GM12878 (cell line): ENCODE measurements around the gene AHCYL2. TPM values are rescaled to one million over a fixed set of nuclear protein-coding genes. Genes with fewer than 3 reads are reported as not detected.

Source experiments
- ATAC-seq: fragments of 200-7000 bp; cut with Tn5 transposase; 3 replicates; pipeline ENCODE4 v1.9.1; 2020; ENCODE audit warnings: mild to moderate bottlenecking, moderate library complexity
- BruUV-seq: library from RNA; stranded (reverse); fragments of 400-500 nt; replicated peaks from 2 replicates; lab custom pipeline; 2021; lab: Mats Ljungman, UMichigan
- CTCF ChIA-PET: fragments of 300-600 bp; sonication (Branson Sonifier 250); formaldehyde crosslinking; extraction: SDS; loops from one replicate; lab custom pipeline; 2021; ENCODE audit warnings: inconsistent platforms; lab: Yijun Ruan, JAX
- POLR2A ChIA-PET: fragments of 350-600 bp; formaldehyde crosslinking; extraction: SDS; loops from one replicate; lab custom pipeline; 2021; ENCODE audit warnings: inconsistent platforms; lab: Charles Lee
- RAD21 ChIA-PET: fragments of 300-600 bp; sonication (Branson Sonifier 250); formaldehyde crosslinking; loops from one replicate; lab custom pipeline; 2023; ENCODE audit warnings: antibody characterized with exemption; ENCODE audit not compliant: unreplicated experiment; lab: Charles Lee
- SMC1A ChIA-PET: fragments of 300-600 bp; sonication (Branson Sonifier 250); formaldehyde crosslinking; loops from one replicate; lab custom pipeline; 2023; ENCODE audit not compliant: unreplicated experiment, uncharacterized antibody; lab: Charles Lee
- DNase-seq: peaks from one replicate; pipeline ENCODE4 v3.0.0-alpha.2; 2011; ENCODE audit warnings: low read depth, low spot score
- FAIRE-seq: peaks from 3 replicates; lab custom pipeline; 2011; peaks lifted over from hg19 to GRCh38; lab: Jason Lieb, UNC
- H2AFZ ChIP-seq: 2 replicates; pipeline ENCODE4 v1.6.0; 2011; ENCODE audit warnings: low read depth, low read length, control low read depth; ENCODE audit not compliant: control insufficient read depth
- H3K27ac ChIP-seq: 2 replicates; pipeline ENCODE4 v1.5.1; 2011; ENCODE audit warnings: control low read depth; ENCODE audit not compliant: control insufficient read depth, insufficient read depth
- H3K27me3 ChIP-seq, 2 experiments: replicated peaks in 1 of 2; 2 replicates each; pipeline versions ENCODE4 v1.6.0 to v1.6.1; 2011; ENCODE audit warnings: low read length in 1 of 2; ENCODE audit not compliant: control insufficient read depth in 2 of 2, insufficient read depth in 2 of 2
- H3K36me3 ChIP-seq, 2 experiments: 2 replicates each; pipeline ENCODE4 v1.5.1; 2011; ENCODE audit warnings: low read length in 1 of 2; ENCODE audit not compliant: control insufficient read depth in 2 of 2, insufficient read depth in 2 of 2
- H3K4me1 ChIP-seq: 2 replicates; pipeline ENCODE4 v1.6.1; 2011; ENCODE audit warnings: mild to moderate bottlenecking, low read length, moderate library complexity, mixed read lengths; ENCODE audit not compliant: control insufficient read depth, insufficient read depth
- H3K4me2 ChIP-seq: 2 replicates; pipeline ENCODE4 v1.6.0; 2011; ENCODE audit warnings: control low read depth; ENCODE audit not compliant: control insufficient read depth, insufficient read depth
- H3K4me3 ChIP-seq: fragments of 200-600 bp; sonication (generic); 2 replicates; pipeline ENCODE4 v1.5.1; 2016
- H3K79me2 ChIP-seq: 2 replicates; pipeline ENCODE4 v1.6.0; 2011; ENCODE audit warnings: low read length; ENCODE audit not compliant: control insufficient read depth, insufficient read depth
- H3K9ac ChIP-seq: 2 replicates; pipeline ENCODE4 v1.8.0; 2011; ENCODE audit warnings: low read length, control low read depth, mixed read lengths; ENCODE audit not compliant: control insufficient read depth, insufficient read depth
- H3K9me3 ChIP-seq: replicated peaks from 3 replicates; pipeline ENCODE4 v1.5.1; 2011; ENCODE audit warnings: mild to moderate bottlenecking, low read length; ENCODE audit not compliant: control insufficient read depth, insufficient read depth
- H4K20me1 ChIP-seq: 2 replicates; pipeline ENCODE4 v1.6.0; 2011; ENCODE audit not compliant: control insufficient read depth, insufficient read depth
- CBX3 ChIP-seq: fragments of 200-600 bp; sonication (generic); IDR thresholded peaks from 2 replicates; pipeline ENCODE4 v1.6.1; 2016; ENCODE audit warnings: low read depth, borderline replicate concordance
- EED ChIP-seq: sonication (generic); IDR thresholded peaks from 2 replicates; pipeline ENCODE4 v1.6.1; 2016; ENCODE audit warnings: antibody characterized with exemption, low read depth
- EGR1 ChIP-seq, 2 experiments: IDR thresholded peaks; 1 replicate in 1 of 2; 2 replicates in 1 of 2; pipeline ENCODE4 v1.6.1; 2011 to 2012; ENCODE audit warnings: low read depth in 2 of 2, low read length in 2 of 2, borderline replicate concordance in 1 of 2, mild to moderate bottlenecking in 1 of 2, moderate library complexity in 1 of 2
- GATAD2B ChIP-seq: fragments of 450-650 bp; conservative IDR thresholded peaks from 2 replicates; pipeline ENCODE4 v1.6.1; 2017; ENCODE audit warnings: low read depth, mild to moderate bottlenecking, moderate library complexity
- HDAC2 ChIP-seq: fragments of 200-600 bp; sonication (generic); IDR thresholded peaks from 2 replicates; pipeline ENCODE4 v1.6.1; 2017
- HSF1 ChIP-seq: fragments of 150-350 bp; IDR thresholded peaks from 2 replicates; pipeline ENCODE4 v1.6.1; 2014; ENCODE audit warnings: mild to moderate bottlenecking, low read depth, low read length
- NFIC ChIP-seq: IDR thresholded peaks from 2 replicates; pipeline ENCODE4 v1.6.1; 2012; ENCODE audit warnings: low read depth, mild to moderate bottlenecking, inconsistent platforms, low read length, moderate library complexity
- NR2C1 ChIP-seq: fragments of 450-650 bp; IDR thresholded peaks from 2 replicates; pipeline ENCODE4 v1.6.1; 2017; ENCODE audit warnings: antibody characterized with exemption, mild to moderate bottlenecking, moderate library complexity
- POU2F2 ChIP-seq: IDR thresholded peaks from 3 replicates; pipeline ENCODE4 v1.6.1; 2011; ENCODE audit warnings: low read depth, mild to moderate bottlenecking, low read length, borderline replicate concordance
- RBBP5 ChIP-seq: fragments of 200-600 bp; sonication (generic); conservative IDR thresholded peaks from 2 replicates; pipeline ENCODE4 v1.6.1; 2016
- RFX5 ChIP-seq: IDR thresholded peaks from 2 replicates; pipeline ENCODE4 v1.6.1; 2011; ENCODE audit warnings: low read depth, low read length, improper control_type of control experiment
- SMAD5 ChIP-seq: IDR thresholded peaks from 2 replicates; pipeline ENCODE4 v1.6.1; 2016; ENCODE audit warnings: antibody characterized with exemption, low read depth
- YY1 ChIP-seq: IDR thresholded peaks from 2 replicates; pipeline ENCODE4 v1.6.1; 2011; ENCODE audit warnings: low read depth, mild to moderate bottlenecking, low read length
- ZBTB40 ChIP-seq: fragments of 450-650 bp; IDR thresholded peaks from 2 replicates; pipeline ENCODE4 v1.6.1; 2016; ENCODE audit warnings: mild to moderate bottlenecking, moderate library complexity, borderline replicate concordance
- WGBS: methylation state at CpG from one replicate; pipeline ENCODE4 v1.1.6; 2016; ENCODE audit warnings: low lambda C conversion rate; ENCODE audit not compliant: insufficient replicate concordance, insufficient coverage; ENCODE audit errors: missing lambda C conversion rate; 5-methylcytosine and 5-hydroxymethylcytosine counted together
- in situ Hi-C: fragments of 300-500 bp; cut with MboI; formaldehyde crosslinking; loops from 9 replicates; pipeline ENCODE4 v1.14.3; 2018; ENCODE audit warnings: mixed read lengths
- intact Hi-C: fragments of 100-400 bp; cut with micrococcal nuclease; formaldehyde crosslinking; loops from one replicate; pipeline ENCODE4 v1.14.2; 2022; ENCODE audit not compliant: unreplicated experiment
- polyA plus RNA-seq, 11 experiments: library from polyadenylated mRNA; depleted of rRNA in 4 of 11; unstranded in 6 of 11; stranded (reverse) in 5 of 11; fragments of >200 nt; fragmentation: Nextera tagmentation in 4 of 11; fragmentation: Illumina TruSeq in 1 of 11; extraction: Ambion mirVana in 4 of 11; extraction: Trizol in 1 of 11; gene quantifications; 1 replicate in 1 of 11; 2 replicates in 10 of 11; pipeline versions ENCODE4 v1.2.1 to v1.2.3, GENCODE V29; 2011 to 2016; ENCODE audit warnings: inconsistent platforms in 2 of 11, missing spikeins in 2 of 11, low read depth in 1 of 11
- total RNA-seq, 4 experiments: library from RNA; depleted of rRNA in 3 of 4; stranded (reverse); fragments of >200 nt in 3 of 4; fragmentation: Illumina TruSeq in 1 of 4; extraction: Trizol in 1 of 4; gene quantifications; 2 replicates each; pipeline versions ENCODE4 v1.2.1 to v1.2.3, GENCODE V29; 2013 to 2021

Gene AHCYL2
- total and polyA plus RNA-seq, 10 of the 15 experiments (the other 5 are each of a cell fraction or from before 2014, with no cell fraction given), result 1.7 to 29.1 (median 5.4) TPM

- ChIA-PET POLR2A (interaction anchor here (0.6 to 1.6 kb wide), 2 partner anchors 45 to 87 kb away, joined by 3 to 4 read pairs; no protein-coding TSS in a partner anchor), RAD21 (interaction anchor here (0.6 to 7.3 kb wide), 14 partner anchors 13 to 368 kb away, joined by 3 to 67 read pairs (median 4); no protein-coding TSS in a partner anchor)
Measured at GRCh38 chr7:129209067-129209926, 15.5 kb upstream of the AHCYL2 start.

More at GRCh38 chr7:129209067-129209926, 15.5 kb upstream of the AHCYL2 start:
- Histone ChIP-seq H4K20me1 (no peaks in the 10 kb centered on the region), H3K4me3 (no peak overlapping the region), H3K4me2 (no peak overlapping the region), H3K9me3 (no peaks in the 10 kb centered on the region), H3K9ac (no peak overlapping the region), H2AFZ (no peak overlapping the region), H3K79me2 (no peaks in the 10 kb centered on the region), H3K27ac (no peak overlapping the region), H3K4me1 (no peaks in the 10 kb centered on the region), H3K27me3 (no peaks in the 10 kb centered on the region), H3K36me3 (peaks cover 0 to 3% of the 10 kb centered on the region in 2 experiments; a peak in 1 of 4 replicates)
- SMC1A ChIA-PET, result interaction anchor here (0.8 to 5.8 kb wide), 15 partner anchors 9 to 367 kb away, joined by 3 to 70 read pairs (median 5); partner anchors contain the start of genes ATP6V1F and TSPAN33
- ATAC-seq (no peak), DNase-seq (no peak), FAIRE-seq (no peak)
- WGBS, result 89% methylated on average over 15 of the region's 15 CpGs
- TF ChIP-seq EED, result no peak
- no peak for TF ChIP-seq EGR1 (IDR thresholded peaks at IDR 0.05; ENCODE audit: borderline replicate concordance in 1 of 2, low read depth in 2 of 2, low read length in 2 of 2)
- TF ChIP-seq NR2C1, result no peak
- TF ChIP-seq NFIC, result no peak
- no peak for TF ChIP-seq POU2F2
- no peak for TF ChIP-seq CBX3
- no peak for TF ChIP-seq RFX5
- no peak for TF ChIP-seq HDAC2
- no peak for TF ChIP-seq HSF1
- no peak for TF ChIP-seq RBBP5
- TF ChIP-seq SMAD5, result no peak
- TF ChIP-seq ZBTB40, result no peak
- no peak for TF ChIP-seq GATAD2B
- no peak for TF ChIP-seq YY1
- intact Hi-C loops, result no loop called here
- in situ Hi-C loops, result no loop called here
- no TSS peak for BruUV-seq
- CTCF ChIA-PET, result interaction anchor here (0.6 to 9.6 kb wide), 26 partner anchors 9 to 1762 kb away, joined by 3 to 109 read pairs (median 4); no protein-coding TSS in a partner anchor
